CD4-positive, alpha-beta T cell (primary cell): Measurements from ENCODE around the gene LAMA3. TPM values are rescaled to one million over a fixed set of nuclear protein-coding genes. Genes with fewer than 3 reads are reported as not detected.

ENCODE experiments used
- ATAC-seq: fragments of 200-7000 bp; cut with Tn5 transposase; one replicate; pipeline ENCODE4 v1.10.0; 2022; ENCODE audit warnings: mild to moderate bottlenecking; ENCODE audit not compliant: poor library complexity
- CTCF ChIA-PET: fragments of 350-600 bp; sonication (Branson Sonifier 250); formaldehyde crosslinking; loops from one replicate; lab custom pipeline; 2021; ENCODE audit warnings: antibody characterized with exemption, inconsistent platforms; lab: Charles Lee
- POLR2A ChIA-PET: fragments of 350-600 bp; sonication (Branson Sonifier 250); formaldehyde crosslinking; loops from one replicate; lab custom pipeline; 2021; ENCODE audit warnings: antibody characterized with exemption, inconsistent platforms; lab: Charles Lee
- DNase-seq, 14 experiments: peaks; one replicate each; pipeline ENCODE4 v3.0.0-alpha.2; 2013 to 2020; ENCODE audit warnings: mixed read lengths in 2 of 14
- H3K27ac ChIP-seq, 2 donors: one replicate each; pipeline versions ENCODE4 v1.5.1 to v1.7.0; 2013; ENCODE audit warnings: low read length in 2 of 2, low read depth in 1 of 2, mild to moderate bottlenecking in 1 of 2
- H3K27me3 ChIP-seq, 2 experiments: 1 replicate in 1 of 2; 2 replicates in 1 of 2; pipeline versions ENCODE4 v1.6.1 to v1.7.0; 2013; ENCODE audit warnings: low read length in 2 of 2, control low read depth in 1 of 2, mild to moderate bottlenecking in 1 of 2, moderate library complexity in 1 of 2; ENCODE audit not compliant: insufficient read depth in 2 of 2, control insufficient read depth in 1 of 2
- H3K36me3 ChIP-seq: one replicate; pipeline ENCODE4 v1.6.1; 2013; ENCODE audit warnings: low read length, control low read depth; ENCODE audit not compliant: insufficient read depth
- H3K4me1 ChIP-seq: one replicate; pipeline ENCODE4 v1.6.1; 2013; ENCODE audit warnings: low read length, control low read depth; ENCODE audit not compliant: insufficient read depth
- H3K4me3 ChIP-seq: one replicate; pipeline ENCODE4 v1.5.1; 2013; ENCODE audit warnings: mild to moderate bottlenecking, low read length, moderate library complexity
- H3K9me3 ChIP-seq, 2 experiments: 1 replicate in 1 of 2; 2 replicates in 1 of 2; pipeline versions ENCODE4 v1.6.1 to v1.7.0; 2013; ENCODE audit warnings: low read length in 2 of 2, mild to moderate bottlenecking in 2 of 2, control low read depth in 1 of 2, moderate library complexity in 1 of 2; ENCODE audit not compliant: control insufficient read depth in 1 of 2, insufficient read depth in 1 of 2
- H3K27ac Mint-ChIP-seq: one replicate; pipeline ENCODE4 v1.8.0; 2020; ENCODE audit warnings: mixed read lengths
- H3K27me3 Mint-ChIP-seq: one replicate; pipeline ENCODE4 v1.8.0; 2021; ENCODE audit warnings: mixed read lengths
- H3K36me3 Mint-ChIP-seq: one replicate; pipeline ENCODE4 v1.8.0; 2021; ENCODE audit warnings: low read depth, mixed read lengths
- H3K4me1 Mint-ChIP-seq: one replicate; pipeline ENCODE4 v1.8.0; 2021; ENCODE audit warnings: low read depth, mixed read lengths
- H3K4me3 Mint-ChIP-seq: one replicate; pipeline ENCODE4 v1.8.0; 2020; ENCODE audit warnings: mild to moderate bottlenecking, mixed read lengths
- H3K9me3 Mint-ChIP-seq: one replicate; pipeline ENCODE4 v1.8.0; 2020; ENCODE audit warnings: mixed read lengths
- intact Hi-C, 2 experiments: fragments of 100-400 bp; cut with DNase I in 1 of 2; cut with micrococcal nuclease in 1 of 2; formaldehyde crosslinking; loops; one replicate each; pipeline versions ENCODE4 v1.15.1 to v1.9.0; 2023 to 2025; cut with DNase I, micrococcal nuclease
- total RNA-seq, 174 experiments: library from RNA in 2 of 174; stranded (reverse) in 2 of 174; gene quantifications; one replicate each; pipeline ENCODE4 v1.2.3 and lab custom pipeline; 2021 to 2026
- TF ChIP-seq, protein P1 (sequence below): fragments of 200-600 bp; IDR thresholded peaks from one replicate; pipeline ENCODE4 v1.8.0; 2022; ENCODE audit warnings: antibody characterized with exemption, mild to moderate bottlenecking

LAMA3 gene
- total RNA-seq, 2 experiments from 2014 or later: 0.19 TPM; not detected in 1

DNA sequence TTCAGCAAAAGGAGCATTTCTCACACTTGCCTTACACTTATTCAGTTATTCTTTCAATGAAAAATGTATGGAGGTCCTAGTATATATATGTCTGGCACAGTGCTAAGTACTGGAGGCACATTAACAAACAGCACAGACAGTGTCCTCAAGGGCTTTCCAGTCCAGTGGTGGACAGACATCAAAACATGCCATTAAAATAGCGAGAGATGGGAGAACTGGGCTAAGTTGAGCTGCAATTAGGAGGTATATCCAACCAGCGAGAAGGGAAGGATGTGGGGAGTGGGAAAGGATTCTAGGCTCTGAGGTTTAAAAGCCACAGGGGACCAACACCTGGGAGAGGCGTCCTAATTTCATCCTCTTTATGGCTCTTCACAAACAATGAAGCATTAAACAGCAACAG lies 197.8 kb downstream of the LAMA3 start:
- Histone ChIP-seq H3K4me1 (peaks cover 21% of the 10 kb centered on the region), H3K9me3 (no peaks in the 10 kb centered on the region), H3K4me3 (no peak overlapping the region), H3K27me3 (no peaks in the 10 kb centered on the region), H3K27ac (no peak overlapping the region), H3K36me3 (no peaks in the 10 kb centered on the region)
- Mint-ChIP-seq H3K4me3 (no peak overlapping the region), H3K27me3 (no peaks in the 10 kb centered on the region), H3K9me3 (no peaks in the 10 kb centered on the region), H3K36me3 (no peaks in the 10 kb centered on the region), H3K4me1 (peaks cover 29% of the 10 kb centered on the region), H3K27ac (no peak overlapping the region)
- no peak for DNase-seq
- ChIA-PET CTCF (interaction anchor here (1.9 kb wide), 1 partner anchor 32 kb away, joined by 8 read pairs; no protein-coding TSS in a partner anchor), POLR2A (interaction anchor here (0.6 kb wide), 1 partner anchor 74 kb away, joined by 3 read pairs; no protein-coding TSS in a partner anchor)
- intact Hi-C loops: no loop called here
- no peak for ATAC-seq
- TF ChIP-seq, protein P1, sequence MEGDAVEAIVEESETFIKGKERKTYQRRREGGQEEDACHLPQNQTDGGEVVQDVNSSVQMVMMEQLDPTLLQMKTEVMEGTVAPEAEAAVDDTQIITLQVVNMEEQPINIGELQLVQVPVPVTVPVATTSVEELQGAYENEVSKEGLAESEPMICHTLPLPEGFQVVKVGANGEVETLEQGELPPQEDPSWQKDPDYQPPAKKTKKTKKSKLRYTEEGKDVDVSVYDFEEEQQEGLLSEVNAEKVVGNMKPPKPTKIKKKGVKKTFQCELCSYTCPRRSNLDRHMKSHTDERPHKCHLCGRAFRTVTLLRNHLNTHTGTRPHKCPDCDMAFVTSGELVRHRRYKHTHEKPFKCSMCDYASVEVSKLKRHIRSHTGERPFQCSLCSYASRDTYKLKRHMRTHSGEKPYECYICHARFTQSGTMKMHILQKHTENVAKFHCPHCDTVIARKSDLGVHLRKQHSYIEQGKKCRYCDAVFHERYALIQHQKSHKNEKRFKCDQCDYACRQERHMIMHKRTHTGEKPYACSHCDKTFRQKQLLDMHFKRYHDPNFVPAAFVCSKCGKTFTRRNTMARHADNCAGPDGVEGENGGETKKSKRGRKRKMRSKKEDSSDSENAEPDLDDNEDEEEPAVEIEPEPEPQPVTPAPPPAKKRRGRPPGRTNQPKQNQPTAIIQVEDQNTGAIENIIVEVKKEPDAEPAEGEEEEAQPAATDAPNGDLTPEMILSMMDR: no peak

DNA sequence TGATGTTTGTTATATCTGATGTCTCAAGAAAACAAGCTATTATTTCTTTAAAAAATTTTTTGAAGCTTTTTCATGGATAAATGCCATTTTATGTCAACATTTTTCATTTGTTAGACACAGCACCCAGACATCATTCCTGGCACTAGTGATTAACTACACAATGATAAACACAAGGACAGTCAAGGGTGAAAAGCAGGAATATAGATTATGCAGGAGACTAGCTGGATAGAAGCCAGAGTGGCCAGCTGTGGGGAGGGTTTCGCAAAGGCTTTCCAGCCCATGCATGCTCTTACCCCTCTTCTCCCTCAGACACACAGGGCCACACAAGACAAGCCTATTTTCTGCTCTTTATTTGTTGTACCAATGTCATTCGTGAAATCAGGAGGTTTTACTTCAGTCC lies 198.2 kb downstream of the LAMA3 start:
- CTCF ChIA-PET: interaction anchor here (1.9 kb wide), 1 partner anchor 31 kb away, joined by 8 read pairs; no protein-coding TSS in a partner anchor

DNA sequence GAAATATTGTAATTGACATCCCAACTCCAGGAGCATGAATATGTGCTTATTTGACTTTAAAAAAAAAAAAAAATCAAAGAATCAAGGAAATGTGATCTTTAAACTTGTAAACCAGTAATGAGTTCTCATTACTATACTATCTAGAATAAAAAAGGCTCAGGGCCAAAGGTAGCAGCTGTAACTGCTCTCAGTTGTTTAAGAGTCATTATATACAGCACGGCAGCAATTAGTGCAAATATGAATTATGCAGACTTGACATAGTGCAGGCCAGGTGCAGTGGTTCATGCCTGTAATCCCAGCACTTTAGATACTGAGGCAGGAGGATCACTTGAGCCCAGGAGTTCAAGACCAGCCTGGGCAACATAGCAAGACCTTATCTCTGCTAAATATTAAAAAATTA lies 199.6 kb downstream of the LAMA3 start:
- Histone ChIP-seq H3K4me1 (peaks cover 21% of the 10 kb centered on the region), H3K4me3 (no peak overlapping the region), H3K9me3 (no peaks in the 10 kb centered on the region), H3K36me3 (no peaks in the 10 kb centered on the region), H3K27me3 (no peaks in the 10 kb centered on the region), H3K27ac (no peak overlapping the region)
- H3K9me3 Mint-ChIP-seq: no peaks in the 10 kb centered on the region
- no peaks in the 10 kb centered on the region for H3K27me3 Mint-ChIP-seq
- H3K4me3 Mint-ChIP-seq: no peak overlapping the region
- no peak for DNase-seq
- H3K36me3 Mint-ChIP-seq: no peaks in the 10 kb centered on the region
- no peak overlapping the region for H3K27ac Mint-ChIP-seq
- no peak for ATAC-seq
- intact Hi-C loops: no loop called here
- TF ChIP-seq, protein P1: no peak
- ChIA-PET POLR2A (no interaction called here), CTCF (no interaction called here)
- H3K4me1 Mint-ChIP-seq: peaks cover 22% of the 10 kb centered on the region

More for the DNA sequence above, 198.2 kb downstream of the LAMA3 start:
- Mint-ChIP-seq H3K9me3 (no peaks in the 10 kb centered on the region), H3K4me1 (peaks cover 29% of the 10 kb centered on the region), H3K27ac (no peak overlapping the region), H3K4me3 (no peak overlapping the region), H3K27me3 (no peaks in the 10 kb centered on the region), H3K36me3 (no peaks in the 10 kb centered on the region)
- Histone ChIP-seq H3K9me3 (no peaks in the 10 kb centered on the region), H3K27me3 (no peaks in the 10 kb centered on the region), H3K27ac (no peak overlapping the region), H3K4me1 (peaks cover 21% of the 10 kb centered on the region), H3K4me3 (no peak overlapping the region), H3K36me3 (no peaks in the 10 kb centered on the region)
- POLR2A ChIA-PET: interaction anchor here (0.6 kb wide), 1 partner anchor 75 kb away, joined by 3 read pairs; no protein-coding TSS in a partner anchor
- TF ChIP-seq, protein P1: no peak
- ATAC-seq (no peak), DNase-seq (no peak)
- intact Hi-C loops: no loop called here
